GM10266 (cell line): Measurements from ENCODE around the gene ADAMTS15.

Source experiments
- DNase-seq: peaks from one replicate; pipeline ENCODE4 v3.0.0; 2012; ENCODE audit errors: extremely low spot score
- TF ChIP-seq, protein P1 (sequence below): IDR thresholded peaks from 2 replicates; pipeline ENCODE4 v1.5.1; 2012; ENCODE audit warnings: mild to moderate bottlenecking, low read depth; ENCODE audit not compliant: control insufficient read depth, insufficient read depth; ENCODE audit errors: missing control alignments

Gene ADAMTS15

GRCh38 chr11:130420478-130421198, 27.8 kb upstream of the ADAMTS15 start:
- DNase-seq = no peak
- TF ChIP-seq, protein P1, sequence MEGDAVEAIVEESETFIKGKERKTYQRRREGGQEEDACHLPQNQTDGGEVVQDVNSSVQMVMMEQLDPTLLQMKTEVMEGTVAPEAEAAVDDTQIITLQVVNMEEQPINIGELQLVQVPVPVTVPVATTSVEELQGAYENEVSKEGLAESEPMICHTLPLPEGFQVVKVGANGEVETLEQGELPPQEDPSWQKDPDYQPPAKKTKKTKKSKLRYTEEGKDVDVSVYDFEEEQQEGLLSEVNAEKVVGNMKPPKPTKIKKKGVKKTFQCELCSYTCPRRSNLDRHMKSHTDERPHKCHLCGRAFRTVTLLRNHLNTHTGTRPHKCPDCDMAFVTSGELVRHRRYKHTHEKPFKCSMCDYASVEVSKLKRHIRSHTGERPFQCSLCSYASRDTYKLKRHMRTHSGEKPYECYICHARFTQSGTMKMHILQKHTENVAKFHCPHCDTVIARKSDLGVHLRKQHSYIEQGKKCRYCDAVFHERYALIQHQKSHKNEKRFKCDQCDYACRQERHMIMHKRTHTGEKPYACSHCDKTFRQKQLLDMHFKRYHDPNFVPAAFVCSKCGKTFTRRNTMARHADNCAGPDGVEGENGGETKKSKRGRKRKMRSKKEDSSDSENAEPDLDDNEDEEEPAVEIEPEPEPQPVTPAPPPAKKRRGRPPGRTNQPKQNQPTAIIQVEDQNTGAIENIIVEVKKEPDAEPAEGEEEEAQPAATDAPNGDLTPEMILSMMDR = no peak

GRCh38 chr11:130421199-130421585, 27.3 kb upstream of the ADAMTS15 start:
- TF ChIP-seq, protein P1 = no peak
- DNase-seq = no peak

DNA sequence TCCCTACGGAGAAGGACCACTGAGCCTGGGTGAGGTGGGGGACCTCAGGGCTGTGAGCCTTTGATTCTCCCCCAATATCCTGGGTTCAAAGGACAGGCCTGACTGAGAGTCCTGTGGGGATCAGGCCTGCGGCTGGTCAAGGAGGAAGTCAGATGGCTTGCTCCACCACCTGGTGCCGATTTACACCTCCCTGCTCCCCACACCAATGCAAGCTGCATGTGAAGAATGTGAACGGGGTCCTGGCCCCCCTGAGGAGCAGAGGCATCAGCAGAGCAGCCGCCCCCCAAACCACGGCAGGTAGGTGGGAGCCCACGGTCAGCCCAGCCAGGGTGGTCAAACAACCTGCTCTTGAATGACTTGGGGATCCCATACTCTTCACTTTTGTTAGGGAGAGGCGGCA, 26.7 kb upstream of the ADAMTS15 start:
- DNase-seq = no peak
- TF ChIP-seq, protein P1 = no peak

GRCh38 chr11:130422251-130422995, 26.0 kb upstream of the ADAMTS15 start:
- TF ChIP-seq, protein P1 = no peak

DNA sequence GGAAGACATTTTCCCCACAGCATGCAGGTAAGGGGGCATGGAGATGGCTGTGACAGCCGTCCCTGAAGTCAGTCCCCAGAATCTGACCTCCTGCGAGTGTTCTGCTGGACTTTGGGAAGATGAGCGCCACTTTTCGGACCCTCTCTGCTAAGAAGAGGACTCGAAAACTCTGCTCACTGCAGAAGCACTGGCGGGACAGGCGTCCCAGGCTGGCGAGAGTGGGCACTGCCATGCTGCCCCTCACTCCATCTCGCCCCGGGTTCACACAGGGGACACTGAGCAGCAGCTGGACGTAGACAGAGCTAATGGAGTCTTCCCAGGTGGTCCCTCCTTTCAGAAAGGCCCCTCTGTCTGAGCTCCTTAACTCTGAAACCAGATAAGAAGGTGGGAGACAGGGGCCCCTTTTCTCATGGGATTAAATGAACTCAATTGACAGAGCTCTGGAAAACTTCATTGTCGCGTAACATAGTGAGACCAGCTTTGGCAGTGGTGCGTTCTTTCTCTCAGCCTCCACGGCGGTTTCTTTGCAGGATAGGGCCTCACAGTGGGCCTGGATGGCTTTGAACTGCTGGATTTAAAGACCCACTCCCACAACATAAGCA, 24.8 kb upstream of the ADAMTS15 start:
- TF ChIP-seq, protein P1 = no peak
- no peak for DNase-seq

More at GRCh38 chr11:130422251-130422995, 26.0 kb upstream of the ADAMTS15 start:
- DNase-seq = no peak

GRCh38 chr11:130424613-130425140, 23.8 kb upstream of the ADAMTS15 start:
- TF ChIP-seq, protein P1 = no peak
- DNase-seq = no peak
